Brain microvascular endothelial cell (primary cell): ENCODE results near the gene ANKRD18A.

Experiments
- DNase-seq: peaks from one replicate; pipeline ENCODE4 v3.0.0-alpha.2; 2020
- H3K27ac ChIP-seq: fragments of 250-450 bp; sonication (Bioruptor Pico); 2 replicates; pipeline ENCODE4 v1.5.1; 2020; ENCODE audit warnings: mild to moderate bottlenecking, moderate library complexity
- H3K27me3 ChIP-seq: fragments of 250-450 bp; sonication (Bioruptor Pico); replicated peaks from 2 replicates; pipeline ENCODE4 v1.5.1; 2020; ENCODE audit warnings: mild to moderate bottlenecking
- H3K36me3 ChIP-seq: fragments of 250-450 bp; sonication (Bioruptor Pico); replicated peaks from 2 replicates; pipeline ENCODE4 v1.5.1; 2020; ENCODE audit warnings: mild to moderate bottlenecking
- H3K4me3 ChIP-seq: 2 replicates; pipeline ENCODE4 v1.5.1; 2011; ENCODE audit warnings: low read depth, mild to moderate bottlenecking, control low read depth, low read length, moderate library complexity
- CTCF ChIP-seq: IDR thresholded peaks from 2 replicates; pipeline ENCODE4 v1.5.1; 2011; ENCODE audit warnings: low read depth, mild to moderate bottlenecking, moderate library complexity, low read length, control low read depth, inconsistent platforms; ENCODE audit errors: missing control alignments
- in situ Hi-C: cut with HindIII; loops from 2 replicates; pipeline ENCODE4 v1.10.0; 2017; ENCODE audit warnings: low sequenced_read_pairs, low pct_ligation_motif_present

The ANKRD18A gene

GRCh38 chr9:38643815-38644173 is 23.4 kb upstream of the ANKRD18A start:
- in situ Hi-C loops: no loop called here
- DNase-seq: no peak
- Histone ChIP-seq H3K27me3 (no peaks in the 10 kb centered on the region), H3K36me3 (no peaks in the 10 kb centered on the region), H3K27ac (no peak overlapping the region), H3K4me3 (no peak overlapping the region)
- no peak for TF ChIP-seq CTCF

GRCh38 chr9:38642951-38643814 is 22.8 kb upstream of the ANKRD18A start:
- H3K36me3 ChIP-seq: no peaks in the 10 kb centered on the region
- no peaks in the 10 kb centered on the region for H3K27me3 ChIP-seq
- H3K27ac ChIP-seq: no peak overlapping the region
- in situ Hi-C loops: no loop called here
- no peak for TF ChIP-seq CTCF
- DNase-seq: no peak
- H3K4me3 ChIP-seq: no peak overlapping the region

GRCh38 chr9:38641985-38642864 is 21.8 kb upstream of the ANKRD18A start:
- in situ Hi-C loops: no loop called here
- DNase-seq: peak; percentile 58
- no peak overlapping the region for H3K4me3 ChIP-seq
- H3K27me3 ChIP-seq: no peaks in the 10 kb centered on the region
- TF ChIP-seq CTCF: peak; percentile 76
- no peak overlapping the region for H3K27ac ChIP-seq
- H3K36me3 ChIP-seq: no peaks in the 10 kb centered on the region

- no peak for DNase-seq
- no peak overlapping the region for H3K27ac ChIP-seq
- no peak overlapping the region for H3K4me3 ChIP-seq
- in situ Hi-C loops: no loop called here
- TF ChIP-seq CTCF: no peak
- no peaks in the 10 kb centered on the region for H3K36me3 ChIP-seq
- H3K27me3 ChIP-seq: no peaks in the 10 kb centered on the region
These were observed 20.7 kb upstream of the ANKRD18A start for GRCh38 chr9:38641142-38641541.

- Histone ChIP-seq H3K27ac (no peak overlapping the region), H3K27me3 (no peaks in the 10 kb centered on the region), H3K36me3 (no peaks in the 10 kb centered on the region), H3K4me3 (no peak overlapping the region)
- no peak for DNase-seq
- no peak for TF ChIP-seq CTCF
- in situ Hi-C loops: no loop called here
These were observed 19.2 kb upstream of the ANKRD18A start for GRCh38 chr9:38639577-38639940.
